ENCODE results near the gene TBC1D23. TPM values are rescaled to one million over a fixed set of nuclear protein-coding genes. Genes with fewer than 3 reads are reported as not detected.

TBC1D23 gene
- total and polyA plus RNA-seq, 9 of the 15 experiments (the other 6 are each of a cell fraction or from before 2014, with no cell fraction given) = 23.4 to 85.8 (median 43.7) TPM

DNA sequence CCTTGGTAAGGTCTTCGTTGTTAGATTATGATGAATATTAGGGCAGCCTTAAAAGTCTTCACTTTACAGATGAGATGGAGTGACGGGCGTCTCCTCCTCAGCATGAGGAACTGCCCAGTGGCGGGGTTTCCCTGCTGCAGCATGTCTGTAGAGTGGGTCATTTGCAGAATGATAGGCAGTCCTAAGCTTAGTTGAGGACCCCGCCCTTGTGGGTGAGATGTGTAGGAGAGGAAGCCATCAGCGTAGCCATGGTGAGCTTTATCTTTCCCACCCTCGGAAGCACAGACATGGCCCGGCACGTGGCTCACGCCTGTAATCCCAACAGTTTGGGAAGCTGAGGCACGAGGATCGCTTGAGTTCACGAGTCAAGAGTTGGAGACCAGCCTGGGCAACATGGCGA, 74.6 kb downstream of the TBC1D23 start (continued):
- TF ChIP-seq, protein P1, sequence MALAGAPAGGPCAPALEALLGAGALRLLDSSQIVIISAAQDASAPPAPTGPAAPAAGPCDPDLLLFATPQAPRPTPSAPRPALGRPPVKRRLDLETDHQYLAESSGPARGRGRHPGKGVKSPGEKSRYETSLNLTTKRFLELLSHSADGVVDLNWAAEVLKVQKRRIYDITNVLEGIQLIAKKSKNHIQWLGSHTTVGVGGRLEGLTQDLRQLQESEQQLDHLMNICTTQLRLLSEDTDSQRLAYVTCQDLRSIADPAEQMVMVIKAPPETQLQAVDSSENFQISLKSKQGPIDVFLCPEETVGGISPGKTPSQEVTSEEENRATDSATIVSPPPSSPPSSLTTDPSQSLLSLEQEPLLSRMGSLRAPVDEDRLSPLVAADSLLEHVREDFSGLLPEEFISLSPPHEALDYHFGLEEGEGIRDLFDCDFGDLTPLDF (CRISPR knock-in tag; IDR thresholded peaks at IDR 0.05) = no peak
- TF ChIP-seq, protein P2, sequence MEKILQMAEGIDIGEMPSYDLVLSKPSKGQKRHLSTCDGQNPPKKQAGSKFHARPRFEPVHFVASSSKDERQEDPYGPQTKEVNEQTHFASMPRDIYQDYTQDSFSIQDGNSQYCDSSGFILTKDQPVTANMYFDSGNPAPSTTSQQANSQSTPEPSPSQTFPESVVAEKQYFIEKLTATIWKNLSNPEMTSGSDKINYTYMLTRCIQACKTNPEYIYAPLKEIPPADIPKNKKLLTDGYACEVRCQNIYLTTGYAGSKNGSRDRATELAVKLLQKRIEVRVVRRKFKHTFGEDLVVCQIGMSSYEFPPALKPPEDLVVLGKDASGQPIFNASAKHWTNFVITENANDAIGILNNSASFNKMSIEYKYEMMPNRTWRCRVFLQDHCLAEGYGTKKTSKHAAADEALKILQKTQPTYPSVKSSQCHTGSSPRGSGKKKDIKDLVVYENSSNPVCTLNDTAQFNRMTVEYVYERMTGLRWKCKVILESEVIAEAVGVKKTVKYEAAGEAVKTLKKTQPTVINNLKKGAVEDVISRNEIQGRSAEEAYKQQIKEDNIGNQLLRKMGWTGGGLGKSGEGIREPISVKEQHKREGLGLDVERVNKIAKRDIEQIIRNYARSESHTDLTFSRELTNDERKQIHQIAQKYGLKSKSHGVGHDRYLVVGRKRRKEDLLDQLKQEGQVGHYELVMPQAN (IDR thresholded peaks at IDR 0.05; ENCODE audit: borderline replicate concordance) = peak; percentile 53; the same call in 1 of the 2 replicates
- TF ChIP-seq, protein P3, sequence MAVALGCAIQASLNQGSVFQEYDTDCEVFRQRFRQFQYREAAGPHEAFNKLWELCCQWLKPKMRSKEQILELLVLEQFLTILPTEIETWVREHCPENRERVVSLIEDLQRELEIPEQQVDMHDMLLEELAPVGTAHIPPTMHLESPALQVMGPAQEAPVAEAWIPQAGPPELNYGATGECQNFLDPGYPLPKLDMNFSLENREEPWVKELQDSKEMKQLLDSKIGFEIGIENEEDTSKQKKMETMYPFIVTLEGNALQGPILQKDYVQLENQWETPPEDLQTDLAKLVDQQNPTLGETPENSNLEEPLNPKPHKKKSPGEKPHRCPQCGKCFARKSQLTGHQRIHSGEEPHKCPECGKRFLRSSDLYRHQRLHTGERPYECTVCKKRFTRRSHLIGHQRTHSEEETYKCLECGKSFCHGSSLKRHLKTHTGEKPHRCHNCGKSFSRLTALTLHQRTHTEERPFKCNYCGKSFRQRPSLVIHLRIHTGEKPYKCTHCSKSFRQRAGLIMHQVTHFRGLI (CRISPR knock-in tag; IDR thresholded peaks at IDR 0.05) = no peak
- no peak for TF ChIP-seq ZNF274 (IDR thresholded peaks at IDR 0.05; ENCODE audit: borderline replicate concordance, low read depth, low read length)
- no peak for TF ChIP-seq PHB2 (IDR thresholded peaks at IDR 0.05; ENCODE audit: low read depth)
- TF ChIP-seq, protein P4, sequence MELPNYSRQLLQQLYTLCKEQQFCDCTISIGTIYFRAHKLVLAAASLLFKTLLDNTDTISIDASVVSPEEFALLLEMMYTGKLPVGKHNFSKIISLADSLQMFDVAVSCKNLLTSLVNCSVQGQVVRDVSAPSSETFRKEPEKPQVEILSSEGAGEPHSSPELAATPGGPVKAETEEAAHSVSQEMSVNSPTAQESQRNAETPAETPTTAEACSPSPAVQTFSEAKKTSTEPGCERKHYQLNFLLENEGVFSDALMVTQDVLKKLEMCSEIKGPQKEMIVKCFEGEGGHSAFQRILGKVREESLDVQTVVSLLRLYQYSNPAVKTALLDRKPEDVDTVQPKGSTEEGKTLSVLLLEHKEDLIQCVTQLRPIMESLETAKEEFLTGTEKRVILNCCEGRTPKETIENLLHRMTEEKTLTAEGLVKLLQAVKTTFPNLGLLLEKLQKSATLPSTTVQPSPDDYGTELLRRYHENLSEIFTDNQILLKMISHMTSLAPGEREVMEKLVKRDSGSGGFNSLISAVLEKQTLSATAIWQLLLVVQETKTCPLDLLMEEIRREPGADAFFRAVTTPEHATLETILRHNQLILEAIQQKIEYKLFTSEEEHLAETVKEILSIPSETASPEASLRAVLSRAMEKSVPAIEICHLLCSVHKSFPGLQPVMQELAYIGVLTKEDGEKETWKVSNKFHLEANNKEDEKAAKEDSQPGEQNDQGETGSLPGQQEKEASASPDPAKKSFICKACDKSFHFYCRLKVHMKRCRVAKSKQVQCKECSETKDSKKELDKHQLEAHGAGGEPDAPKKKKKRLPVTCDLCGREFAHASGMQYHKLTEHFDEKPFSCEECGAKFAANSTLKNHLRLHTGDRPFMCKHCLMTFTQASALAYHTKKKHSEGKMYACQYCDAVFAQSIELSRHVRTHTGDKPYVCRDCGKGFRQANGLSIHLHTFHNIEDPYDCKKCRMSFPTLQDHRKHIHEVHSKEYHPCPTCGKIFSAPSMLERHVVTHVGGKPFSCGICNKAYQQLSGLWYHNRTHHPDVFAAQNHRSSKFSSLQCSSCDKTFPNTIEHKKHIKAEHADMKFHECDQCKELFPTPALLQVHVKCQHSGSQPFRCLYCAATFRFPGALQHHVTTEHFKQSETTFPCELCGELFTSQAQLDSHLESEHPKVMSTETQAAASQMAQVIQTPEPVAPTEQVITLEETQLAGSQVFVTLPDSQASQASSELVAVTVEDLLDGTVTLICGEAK (IDR thresholded peaks at IDR 0.05) = no peak; the same call in 1 of the 2 replicates
- TF ChIP-seq, protein P4 (CRISPR knock-in tag; IDR thresholded peaks at IDR 0.05) = no peak
- TF ChIP-seq, protein P5, sequence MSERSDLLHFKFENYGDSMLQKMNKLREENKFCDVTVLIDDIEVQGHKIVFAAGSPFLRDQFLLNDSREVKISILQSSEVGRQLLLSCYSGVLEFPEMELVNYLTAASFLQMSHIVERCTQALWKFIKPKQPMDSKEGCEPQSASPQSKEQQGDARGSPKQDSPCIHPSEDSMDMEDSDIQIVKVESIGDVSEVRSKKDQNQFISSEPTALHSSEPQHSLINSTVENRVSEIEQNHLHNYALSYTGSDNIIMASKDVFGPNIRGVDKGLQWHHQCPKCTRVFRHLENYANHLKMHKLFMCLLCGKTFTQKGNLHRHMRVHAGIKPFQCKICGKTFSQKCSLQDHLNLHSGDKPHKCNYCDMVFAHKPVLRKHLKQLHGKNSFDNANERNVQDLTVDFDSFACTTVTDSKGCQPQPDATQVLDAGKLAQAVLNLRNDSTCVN (CRISPR knock-in tag; IDR thresholded peaks at IDR 0.05) = no peak
- TF ChIP-seq HNRNPLL (IDR thresholded peaks at IDR 0.05; ENCODE audit: low read depth, low read length, poor library complexity, severe bottlenecking) = no peak
- TF ChIP-seq ZNF217 (CRISPR knock-in tag; IDR thresholded peaks at IDR 0.05) = no peak
- no peak for TF ChIP-seq HOXB6 (CRISPR knock-in tag; IDR thresholded peaks at IDR 0.05; ENCODE audit: borderline replicate concordance)
- no peak for TF ChIP-seq SMARCC2 (IDR thresholded peaks at IDR 0.05; ENCODE audit: low read depth)
- no peak for TF ChIP-seq BCL6 (CRISPR knock-in tag; IDR thresholded peaks at IDR 0.05)
- TF ChIP-seq SETDB1 (IDR thresholded peaks at IDR 0.05; ENCODE audit: low read length) = no peak

Data from K562 (cell line).